Heart left ventricle (tissue), 16 donors: ENCODE results near the gene MRPL17. TPM values are rescaled to one million over a fixed set of nuclear protein-coding genes. Genes with fewer than 3 reads are reported as not detected.

Experiments used
- ATAC-seq, 4 donors: fragments of 200-7000 bp; cut with Tn5 transposase; one replicate each; pipeline ENCODE4 v1.9.1; 2020 to 2022; ENCODE audit warnings: moderate library complexity in 4 of 4, mild to moderate bottlenecking in 3 of 4, moderate number of reproducible peaks in 1 of 4
- DNase-seq, 5 donors: peaks; one replicate each; pipeline ENCODE4 v3.0.0-alpha.2; 2020
- H3K27ac ChIP-seq, 12 donors: fragments of 200-600 bp; sonication (generic) in 4 of 12; one replicate each; pipeline versions ENCODE4 v1.5.0 to v1.8.0; 2016 to 2022; ENCODE audit warnings: mild to moderate bottlenecking in 2 of 12
- H3K27me3 ChIP-seq, 9 donors: fragments of 200-600 bp; sonication (generic) in 2 of 9; one replicate each; pipeline versions ENCODE4 v1.5.1 to v1.8.0; 2016 to 2022; ENCODE audit warnings: mild to moderate bottlenecking in 3 of 9
- H3K36me3 ChIP-seq, 9 donors: fragments of 200-600 bp; sonication (generic) in 2 of 9; one replicate each; pipeline versions ENCODE4 v1.5.0 to v1.8.0; 2018 to 2022; ENCODE audit warnings: mild to moderate bottlenecking in 2 of 9
- H3K4me1 ChIP-seq, 12 donors: fragments of 200-600 bp; sonication (generic) in 4 of 12; one replicate each; pipeline versions ENCODE4 v1.5.0 to v1.8.0; 2016 to 2022; ENCODE audit warnings: mild to moderate bottlenecking in 3 of 12
- H3K4me3 ChIP-seq, 12 donors: fragments of 200-600 bp; sonication (generic) in 4 of 12; one replicate each; pipeline versions ENCODE4 v1.5.0 to v1.8.0; 2017 to 2022; ENCODE audit warnings: mild to moderate bottlenecking in 9 of 12, moderate library complexity in 4 of 12
- H3K9me3 ChIP-seq, 12 donors: fragments of 200-600 bp; sonication (generic) in 4 of 12; one replicate each; pipeline versions ENCODE4 v1.5.0 to v1.8.0; 2016 to 2022; ENCODE audit warnings: mild to moderate bottlenecking in 1 of 12
- CTCF ChIP-seq, 12 donors: fragments of 200-600 bp; sonication (generic) in 4 of 12; IDR thresholded peaks; one replicate each; pipeline versions ENCODE4 v1.5.0 to v1.8.0; 2018 to 2022; ENCODE audit warnings: antibody characterized with exemption in 12 of 12, mild to moderate bottlenecking in 5 of 12
- POLR2A ChIP-seq, 2 donors: fragments of 450-650 bp; IDR thresholded peaks; one replicate each; pipeline ENCODE4 v1.6.1; 2017; ENCODE audit warnings: antibody characterized with exemption in 2 of 2, mild to moderate bottlenecking in 2 of 2, moderate library complexity in 2 of 2
- WGBS, 4 donors: extraction: QIAGEN DNeasy Blood & Tissue Kit in 2 of 4; methylation state at CpG; one replicate each; pipeline versions ENCODE4 v1.1.5 to v1.1.7; 2013 to 2018; 5-methylcytosine and 5-hydroxymethylcytosine counted together
- intact Hi-C, 10 donors: fragments of 100-400 bp; cut with DNase I; formaldehyde crosslinking; loops; one replicate each; pipeline versions ENCODE4 v1.11.1 to v1.14.2; 2022
- polyA plus RNA-seq, 2 donors: library from polyadenylated mRNA; stranded (reverse); fragments of 200-250 nt; gene quantifications; one replicate each; pipeline ENCODE4 v1.2.3, GENCODE V29; 2013
- total RNA-seq, 9 donors: library from RNA; depleted of rRNA in 2 of 9; stranded (reverse); fragments of >200 nt in 2 of 9; fragmentation: NEBNext Ultra II Directional in 3 of 9; extraction: Animal tissue kit (Norgen Biotek cat#: 25700) in 3 of 9; gene quantifications; one replicate each; pipeline versions ENCODE4 v1.1.0 to v1.2.4, GENCODE V29; 2016 to 2023
- donor health status: ischemic (EF 13 %, LVEDD 7.1; RV severe dilation, severe dysfunction).
- donor health status: healthy with polysubstance abuse.
- donor health status: DM: no; HTN: yes; CAD: no.
- donor health status: DM: no; HTN: no; CAD: no.
- donor health status: ischemic (EF 25% LVEDD 6.9; RV normal size, moderate dysfunction).
- donor health status: ischemic (EF 25% LVEDD 5.7; RV mildly dilated, moderate dysfunction).
- donor health status: healthy.
- donor health status: DM: yes; HTN: yes; CAD: no.
- donor health status: ischemic (EF 35%, LVEDD 5.7; RV mildly dilated, moderate dysfunction).
- donor health status: nonischemic (EF 11% LVEDD 7.7; RV severe dilation, severe dysfunction).
- donor health status: DM: yes; HTN: yes; CAD: no.
- donor health status: PGD.
- donor health status: ischemic (EF 29% LVEDD 5.4; RV normal size, mild dysfunction).
- donor health status: nonischemic (EF 23%, LVEDD 6.1; RV moderate dilation, normal function).

MRPL17 gene
- total and polyA plus RNA-seq, 11 donors, result 31.0 to 70.9 (median 53.5) TPM

GRCh38 chr11:6633422-6634408, 49.4 kb downstream of the MRPL17 start:
- WGBS, 4 donors, result 70 to 81% (median 75%) methylated on average over 16 of the region's 16 CpGs
- H3K27ac ChIP-seq, result peak overlapping the region in 1 of 12 donors; percentile 20
- no peaks in the 10 kb centered on the region for H3K9me3 ChIP-seq
- DNase-seq (peak in 3 of 5 donors; percentile 63 to 80 (median 68)), ATAC-seq (peak; percentile 38 to 68 (median 50))
- no peak for TF ChIP-seq POLR2A (IDR thresholded peaks at IDR 0.05)
- TF ChIP-seq CTCF (IDR thresholded peaks at IDR 0.05), result no peak
- no peaks in the 10 kb centered on the region for H3K27me3 ChIP-seq
- peaks cover 0 to 58% (median 48%) of the 10 kb centered on the region in 12 donors for H3K4me1 ChIP-seq
- intact Hi-C loops, result loop anchor here in 1 of 10 donors (2.0 kb wide), 1 partner anchor 49 kb away; the partner anchor contains the start of gene MRPL17
- H3K36me3 ChIP-seq, result peaks cover 0 to 53% (median 42%) of the 10 kb centered on the region in 9 donors
- no peak overlapping the region for H3K4me3 ChIP-seq

- no peak overlapping the region for H3K27ac ChIP-seq
- H3K9me3 ChIP-seq, result no peaks in the 10 kb centered on the region
- no peaks in the 10 kb centered on the region for H3K27me3 ChIP-seq
- H3K36me3 ChIP-seq, result peaks cover 0 to 66% (median 45%) of the 10 kb centered on the region in 9 donors
- TF ChIP-seq CTCF (IDR thresholded peaks at IDR 0.05) (no peak), POLR2A (IDR thresholded peaks at IDR 0.05) (no peak)
- no peak overlapping the region for H3K4me3 ChIP-seq
- intact Hi-C loops, result no loop called here
- WGBS, 4 donors, result 92 to 96% (median 94%) methylated on average over 20 to 29 of the region's 29 CpGs
- ATAC-seq (no peak), DNase-seq (no peak)
- H3K4me1 ChIP-seq, result peaks cover 0 to 50% (median 37%) of the 10 kb centered on the region in 12 donors
Measured at GRCh38 chr11:6632116-6633073, 50.7 kb downstream of the MRPL17 start.

- H3K36me3 ChIP-seq, result peaks cover 0 to 75% (median 55%) of the 10 kb centered on the region in 9 donors
Measured at GRCh38 chr11:6631361-6631890, 51.7 kb downstream of the MRPL17 start.

More at GRCh38 chr11:6631361-6631890, 51.7 kb downstream of the MRPL17 start:
- no peak overlapping the region for H3K4me3 ChIP-seq
- no peaks in the 10 kb centered on the region for H3K27me3 ChIP-seq
- 87 to 91% (median 89%) methylated on average over 10 to 11 of the region's 11 CpGs for WGBS, 4 donors
- DNase-seq, result no peak
- TF ChIP-seq CTCF (IDR thresholded peaks at IDR 0.05), result no peak
- ATAC-seq, result no peak
- no peak overlapping the region for H3K27ac ChIP-seq
- intact Hi-C loops, result no loop called here
- no peaks in the 10 kb centered on the region for H3K9me3 ChIP-seq
- peaks cover 0 to 46% (median 28%) of the 10 kb centered on the region in 12 donors for H3K4me1 ChIP-seq
